HG02852 (cell line): ENCODE data around the gene ING1.
"Not testable (repeated sequence)": the region's sequence is repeated elsewhere in the genome, so short reads cannot be mapped to it uniquely, and the experiment has no call there.

Experiments used
- ATAC-seq: cut with Tn5 transposase; IDR thresholded peaks from one replicate; pipeline ENCODE4 v1.9.1; 2021; ENCODE audit warnings: mild to moderate bottlenecking, moderate library complexity; ENCODE audit not compliant: unreplicated experiment

Gene ING1

DNA sequence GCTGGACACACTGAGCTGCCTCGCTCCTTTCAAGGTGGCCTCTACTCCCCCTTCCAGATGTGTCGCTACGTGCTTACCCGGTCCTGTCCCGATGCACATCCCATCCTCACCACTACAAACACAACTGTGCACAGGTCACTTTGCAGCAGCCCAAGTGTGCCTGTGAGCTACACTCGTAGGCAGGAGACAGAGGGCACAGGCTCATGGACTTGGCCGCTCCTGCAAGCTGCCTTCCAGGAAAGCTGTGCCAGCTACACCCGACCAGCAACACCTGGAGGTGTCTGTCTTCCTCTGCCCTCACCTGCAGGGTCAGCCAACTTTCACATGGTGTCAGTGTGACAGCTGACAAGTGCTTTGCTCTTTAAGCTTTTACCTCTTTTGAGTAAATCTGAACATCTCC lies 23.0 kb upstream of the ING1 start:
- ATAC-seq = no peak

DNA sequence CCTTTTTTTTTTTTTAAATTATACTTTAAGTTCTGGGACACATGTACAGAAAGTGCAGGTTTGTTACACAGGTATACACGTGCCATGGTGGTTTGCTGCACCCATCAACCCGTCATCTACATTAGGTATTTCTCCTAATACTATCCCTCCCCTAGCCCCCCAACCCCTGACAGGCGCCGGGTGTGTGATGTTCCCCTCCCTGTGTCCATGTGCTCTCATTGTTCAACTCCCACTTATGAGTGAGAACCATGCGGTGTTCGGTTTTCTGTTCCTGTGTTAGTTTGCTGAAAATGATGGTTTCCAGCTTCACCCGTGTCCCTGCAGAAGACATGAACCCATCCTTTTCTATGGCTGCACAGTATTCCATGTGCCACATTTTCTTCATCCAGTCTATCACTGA lies 17.7 kb upstream of the ING1 start:
- not testable (repeated sequence) for ATAC-seq

DNA sequence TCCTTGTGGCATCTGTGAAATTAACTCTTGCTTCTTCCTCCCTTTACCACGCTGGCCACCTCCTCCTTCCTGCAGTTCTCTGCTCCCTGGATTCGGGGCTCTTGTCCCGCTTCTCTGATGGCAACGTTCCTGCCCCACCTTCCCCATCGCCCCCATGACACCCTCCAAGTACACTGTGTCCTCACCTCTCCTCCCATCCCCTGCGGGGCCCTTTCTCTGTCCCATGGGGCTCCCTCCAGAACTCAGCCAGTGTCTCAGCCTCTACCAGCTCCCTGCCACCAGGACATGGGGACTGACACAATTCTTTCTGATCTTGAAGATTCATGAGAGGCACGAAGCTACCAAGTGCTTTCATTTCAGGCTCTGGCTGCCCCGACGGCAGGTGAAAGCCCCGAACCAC lies 16.7 kb upstream of the ING1 start:
- ATAC-seq = no peak

DNA sequence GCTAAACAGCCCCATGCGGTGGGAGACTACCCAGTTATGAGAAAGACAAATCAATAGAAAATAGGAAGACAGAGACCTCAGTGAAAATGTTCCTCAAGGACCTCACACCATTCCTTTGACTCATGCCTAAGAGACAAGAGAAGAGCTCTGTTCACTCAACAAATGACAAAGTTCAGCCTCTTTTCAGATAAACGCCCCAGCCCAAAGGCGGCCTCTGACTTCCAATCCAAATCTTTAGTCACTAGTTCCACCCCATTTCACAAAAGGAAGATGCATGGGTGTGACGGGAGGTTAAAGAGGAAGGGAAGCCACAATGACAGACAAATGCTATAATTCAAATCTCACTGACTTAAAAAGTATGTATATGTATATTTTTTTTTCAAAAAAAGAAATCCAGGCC lies 15.7 kb upstream of the ING1 start:
- ATAC-seq = no peak

DNA sequence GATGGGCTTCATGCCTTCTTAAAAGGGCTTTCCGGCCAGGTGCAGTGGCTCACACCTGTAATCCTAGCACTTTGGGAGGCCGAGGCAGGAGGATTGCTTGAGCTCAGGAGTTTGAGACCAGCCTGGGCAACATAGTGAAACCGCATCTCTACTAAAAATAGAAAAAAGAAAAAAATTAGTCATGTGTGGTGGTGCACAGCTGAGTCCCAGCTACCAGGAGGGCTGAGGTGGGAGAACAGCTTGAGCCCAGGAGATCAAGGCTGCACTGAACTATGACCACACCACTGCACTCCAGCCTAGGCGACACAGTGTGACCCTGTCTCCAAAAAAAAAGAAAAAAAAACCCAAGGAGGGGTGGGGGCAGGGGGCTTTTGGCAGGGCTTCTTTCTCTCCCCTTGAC lies 14.8 kb upstream of the ING1 start:
- ATAC-seq = peak; percentile 71

DNA sequence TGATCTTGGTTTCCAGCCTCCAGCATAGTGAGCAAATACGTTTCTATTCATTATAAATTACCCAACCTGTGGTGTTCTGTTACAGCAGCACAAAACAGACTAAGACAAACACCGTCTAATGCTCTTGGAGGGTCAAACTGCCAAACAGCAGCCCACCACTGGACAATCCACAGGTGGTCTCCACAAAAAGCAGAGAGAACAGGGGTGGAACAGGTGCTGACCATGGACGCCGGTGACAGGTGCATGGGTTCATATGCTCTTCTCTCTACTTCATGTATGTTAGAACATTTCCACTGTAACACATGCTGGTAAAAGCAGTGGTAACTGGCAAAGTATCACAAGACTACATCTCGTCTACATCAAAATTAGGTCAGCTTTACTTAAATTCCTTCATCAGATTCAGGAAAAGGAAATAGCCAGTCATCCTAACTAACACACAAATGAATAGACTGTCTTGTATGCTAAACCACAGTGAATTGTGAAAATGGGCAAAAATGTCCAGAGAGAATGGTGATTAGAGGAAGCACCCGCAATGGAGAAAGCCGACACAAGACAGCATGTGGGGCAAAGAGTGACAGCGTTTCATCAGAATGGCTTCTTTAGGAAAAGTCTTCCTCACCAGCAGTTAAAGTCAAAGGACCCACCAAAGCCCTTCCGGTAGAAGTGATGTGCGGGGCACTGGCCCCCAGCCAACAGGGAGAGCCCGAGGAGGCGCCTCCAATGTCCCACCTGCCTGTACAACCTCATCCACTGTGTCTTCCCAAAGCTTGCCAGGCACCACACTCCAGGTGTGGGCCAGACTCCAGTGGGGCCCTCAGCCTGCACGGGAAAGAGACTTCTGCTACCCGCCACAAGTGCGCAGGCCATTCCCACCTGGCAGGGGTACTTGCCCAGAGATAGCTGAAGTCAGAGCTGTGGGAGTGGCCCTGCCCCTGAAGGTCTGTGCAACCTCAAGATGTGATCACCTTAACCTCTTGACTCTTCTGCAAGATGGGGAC lies 14.1 kb upstream of the ING1 start:
- ATAC-seq = no peak

DNA sequence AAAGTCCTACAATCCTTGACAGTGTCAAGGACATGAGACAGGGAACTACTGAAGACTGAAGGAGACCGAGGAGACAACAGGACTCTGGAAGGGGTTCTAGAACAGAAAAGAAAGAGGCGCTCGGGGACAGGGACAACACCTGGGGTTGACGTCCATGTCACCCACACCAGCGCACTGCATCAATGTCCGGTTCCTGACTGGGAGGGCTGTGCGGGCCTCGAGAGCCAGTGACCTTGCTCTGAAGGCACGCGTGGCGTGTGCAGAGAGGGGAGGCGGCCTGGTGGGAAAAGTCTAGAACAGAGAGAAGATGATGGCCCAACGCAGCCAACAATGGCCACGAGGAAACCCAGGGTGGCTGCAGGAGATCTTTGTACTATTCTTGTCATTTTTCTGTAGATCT lies 13.3 kb upstream of the ING1 start:
- no peak for ATAC-seq

DNA sequence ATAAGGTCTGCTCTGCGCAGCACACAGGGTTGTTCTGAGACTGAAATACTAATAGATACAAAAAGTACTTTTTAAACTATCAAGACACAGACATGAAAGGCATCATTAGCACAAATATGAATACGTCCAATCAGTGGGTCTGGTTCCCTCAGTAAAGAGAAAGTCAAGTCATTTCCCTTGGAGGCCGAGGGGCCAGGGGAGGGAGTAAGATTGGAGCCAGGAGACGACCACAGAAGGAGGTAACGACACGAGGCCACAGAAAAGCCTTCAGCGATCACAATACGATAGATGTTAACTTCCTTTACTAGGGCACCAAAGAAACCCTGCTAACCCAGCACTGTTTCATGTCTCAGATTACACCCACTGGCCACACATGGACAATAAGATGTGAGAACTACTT lies 12.9 kb upstream of the ING1 start:
- no peak for ATAC-seq

DNA sequence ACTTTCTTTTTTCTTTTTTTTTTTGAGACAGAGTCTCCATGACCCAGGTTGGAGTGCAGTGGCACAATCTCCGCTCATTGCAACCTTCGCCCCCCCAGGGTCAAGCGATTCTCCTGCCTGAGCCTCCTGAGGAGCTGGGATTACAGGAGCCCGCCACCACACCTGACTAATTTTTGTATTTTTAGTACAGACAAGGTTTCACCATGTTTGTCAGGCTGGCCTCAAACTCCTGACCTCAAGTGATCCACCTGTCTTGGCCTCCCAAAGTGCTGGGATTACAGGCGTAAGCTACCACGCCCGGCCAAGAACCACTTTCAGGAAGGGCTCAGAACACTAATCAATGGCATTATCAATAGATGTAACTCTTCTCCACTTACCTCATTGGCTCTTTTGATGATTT lies 12.4 kb upstream of the ING1 start:
- ATAC-seq = not testable (repeated sequence)

DNA sequence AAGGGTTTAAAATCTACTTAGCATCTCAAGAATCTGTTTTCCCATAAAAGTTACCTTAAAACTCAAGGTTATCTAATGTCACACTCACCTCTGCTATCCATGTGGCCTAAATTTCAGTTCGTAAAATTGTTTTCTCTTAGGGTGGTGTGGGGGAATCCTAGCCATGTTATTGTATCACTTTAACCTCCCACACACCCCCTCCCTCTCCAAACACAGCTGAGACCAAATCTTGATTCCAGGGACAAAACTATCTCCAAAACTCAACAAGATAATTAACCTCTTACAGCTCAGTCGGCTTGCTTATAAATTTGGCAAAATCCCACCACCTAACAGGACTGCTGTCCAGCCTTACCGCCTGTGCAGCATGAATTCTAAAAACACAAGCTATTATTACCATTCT lies 11.4 kb upstream of the ING1 start:
- no peak for ATAC-seq

DNA sequence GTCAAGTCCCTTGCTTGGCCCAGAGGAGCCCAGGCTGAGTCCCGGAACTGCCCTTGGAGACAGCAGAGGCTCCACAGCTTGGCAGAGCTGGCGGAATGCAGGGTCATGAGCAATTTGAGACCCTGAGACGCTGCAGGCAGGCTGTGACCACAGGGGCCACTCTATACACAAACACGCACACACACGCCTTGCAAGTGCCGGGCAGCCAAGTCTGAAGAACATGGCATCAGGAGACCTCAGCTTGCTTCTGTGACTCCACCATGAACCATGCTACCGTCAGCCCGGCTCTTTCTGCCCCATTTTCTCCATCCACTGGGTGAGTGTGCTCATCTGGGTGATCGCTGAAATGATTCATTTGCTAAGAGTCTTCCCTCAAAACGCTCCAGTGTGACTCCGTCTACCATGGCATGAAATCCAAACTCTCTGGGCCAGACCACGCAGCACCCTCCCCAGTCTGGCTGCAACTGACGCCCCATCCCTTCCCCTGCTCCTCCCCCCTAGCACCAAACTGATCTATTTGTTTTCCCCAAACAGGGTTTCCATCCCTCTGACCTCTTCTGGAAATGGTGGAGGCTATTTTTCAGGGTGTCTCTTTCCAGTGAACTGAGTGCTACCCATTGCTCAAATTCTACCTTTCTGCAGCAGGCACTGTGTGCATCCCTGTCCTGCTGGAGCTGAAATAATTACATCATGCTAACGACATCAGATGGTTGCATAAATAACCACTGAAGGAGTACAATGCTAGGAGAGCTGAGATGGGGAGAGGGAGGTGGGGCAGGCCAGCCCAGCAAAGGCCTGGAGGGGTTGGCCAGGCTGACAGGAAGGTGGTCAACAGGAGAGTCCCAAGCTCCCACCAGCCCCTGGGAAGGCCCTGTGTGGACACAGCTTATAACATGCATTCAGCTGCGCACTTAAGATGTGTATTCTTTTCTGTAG lies 10.6 kb upstream of the ING1 start:
- no peak for ATAC-seq

DNA sequence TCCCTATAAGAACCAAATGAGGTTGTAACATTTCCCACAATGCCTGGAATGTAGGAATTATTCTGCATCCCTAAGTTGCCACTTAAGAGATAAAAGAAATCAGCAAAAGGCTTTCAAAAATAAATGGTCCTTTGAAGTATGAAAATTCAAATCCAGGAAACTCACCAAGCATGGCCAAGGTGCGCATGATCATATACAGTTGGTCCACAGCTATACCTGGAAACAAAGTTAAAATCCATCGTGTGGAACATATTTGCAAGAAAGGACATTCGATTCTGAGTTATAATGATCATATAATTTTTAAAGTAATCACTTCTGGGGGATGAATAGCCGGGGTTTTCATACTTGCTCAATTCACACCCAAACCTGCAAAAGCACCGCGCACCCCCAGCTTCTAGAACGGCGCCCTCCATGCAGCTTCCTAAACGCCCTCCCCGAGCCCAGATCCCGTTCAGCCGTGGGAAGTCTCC lies 8.1 kb upstream of the ING1 start:
- ATAC-seq = no peak

DNA sequence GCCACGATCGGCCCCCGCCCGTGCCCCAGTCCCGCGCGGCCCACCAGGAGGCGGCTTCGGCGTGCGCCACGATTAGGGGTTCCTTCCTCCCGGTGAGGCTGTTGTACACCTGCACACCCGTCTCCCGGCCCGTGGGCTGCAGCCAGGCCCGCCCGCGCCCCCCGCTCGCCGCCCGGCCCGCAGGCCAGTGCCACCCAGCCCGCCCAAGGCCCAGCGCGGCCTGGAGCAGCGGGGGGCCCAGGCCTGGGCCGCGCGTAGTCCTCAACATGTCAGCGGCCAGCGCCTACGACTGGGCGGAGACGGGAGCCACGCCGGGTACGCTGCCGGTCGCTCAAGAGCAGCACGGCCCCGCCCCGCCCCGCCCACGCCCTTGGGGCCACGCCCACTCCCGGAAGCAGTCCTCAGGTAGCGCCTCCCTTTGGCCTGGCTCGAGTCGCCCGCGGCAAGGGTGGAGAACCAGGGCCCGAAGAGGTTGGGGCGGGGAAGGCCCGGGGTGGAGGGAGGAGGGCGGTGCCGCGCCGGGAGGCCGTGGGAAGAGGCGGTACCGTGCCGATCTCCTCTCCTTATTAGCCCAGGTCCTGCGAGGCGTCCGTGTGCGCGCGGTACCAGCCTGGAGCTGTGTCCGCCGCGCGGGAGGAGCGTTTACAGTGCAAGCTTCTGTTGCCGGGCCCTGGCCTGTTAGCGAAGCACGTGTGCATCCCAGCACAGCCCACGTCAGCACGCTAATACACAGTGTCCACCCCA lies 7.5 kb upstream of the ING1 start, which contains the start of gene CARS2:
CARS2 (minus strand) TSS at position 291 of the 744 bp plus-strand sequence; CDS start at position 268, 23 bp downstream.
- peak; percentile 91 for ATAC-seq

DNA sequence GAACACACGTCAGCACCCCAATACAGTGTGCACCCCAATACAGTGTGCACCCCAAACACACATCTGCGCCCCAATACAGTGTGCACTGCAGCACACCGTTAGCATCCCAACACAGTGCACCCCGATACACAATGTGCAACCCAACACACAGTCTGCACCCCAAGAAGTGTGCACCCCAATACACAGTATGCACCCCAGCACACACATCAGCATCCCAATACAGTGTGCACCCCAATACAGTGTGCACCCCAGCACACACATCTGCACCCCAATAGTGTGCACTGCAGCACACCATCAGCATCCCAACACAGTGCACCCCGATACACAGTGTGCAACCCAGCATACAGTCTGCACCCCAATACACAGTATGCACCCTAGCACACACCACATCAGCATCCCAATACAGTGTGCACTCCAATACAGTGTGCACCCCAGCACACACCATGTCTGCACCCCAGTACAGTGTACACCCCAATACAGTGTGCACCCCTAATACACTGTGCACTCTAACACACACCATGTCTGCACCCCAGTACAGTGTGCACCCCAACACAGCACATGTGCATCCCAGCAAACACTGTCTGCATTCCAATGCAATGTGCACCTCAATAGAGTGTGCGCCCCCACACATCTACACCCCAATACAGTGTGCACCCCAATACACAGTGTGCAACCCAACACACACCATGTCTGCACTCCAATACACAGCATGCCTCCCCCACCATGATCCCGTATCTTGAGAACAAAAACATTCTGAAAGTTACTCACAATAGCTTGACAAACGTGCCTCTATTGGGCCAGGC lies 6.7 kb upstream of the ING1 start:
- ATAC-seq = peak; percentile 0

DNA sequence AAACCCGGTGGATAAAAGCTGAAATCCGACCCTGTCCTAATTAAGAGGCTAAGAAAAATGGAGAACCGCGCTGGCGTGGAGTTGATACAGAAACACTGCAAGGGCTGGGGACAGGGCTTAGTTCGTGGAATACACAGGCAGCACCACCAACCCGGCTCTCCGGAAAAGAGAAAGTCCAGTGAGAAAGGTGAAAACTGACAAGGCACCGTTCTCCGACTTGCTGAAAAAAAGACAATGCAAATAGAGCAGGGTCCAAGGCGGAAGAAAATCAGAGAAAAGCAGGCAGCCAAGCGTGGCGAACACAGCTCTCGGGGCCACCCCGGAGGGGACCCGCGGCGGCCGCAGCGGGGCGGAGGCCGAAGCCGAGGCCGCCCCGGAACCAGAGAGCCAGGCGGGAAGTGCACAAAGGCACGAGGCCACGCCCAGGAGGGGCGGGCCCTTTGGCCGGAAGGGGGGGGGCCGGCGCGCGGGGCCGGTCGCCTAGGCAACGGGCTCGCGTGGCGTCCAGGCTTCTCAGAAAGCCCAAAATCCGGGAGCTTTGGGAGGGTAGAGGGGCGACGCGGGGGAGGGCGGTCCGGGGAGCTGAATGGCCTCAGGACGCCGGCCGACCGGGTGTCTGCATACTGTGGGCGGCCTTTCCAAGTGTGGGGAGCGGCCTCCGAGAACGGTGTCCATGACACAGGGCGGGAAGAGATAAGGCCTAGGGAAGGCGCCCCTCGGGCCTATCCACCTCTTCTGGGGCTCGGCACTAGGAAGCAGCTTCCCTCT lies 1.2 kb upstream of the ING1 start:
- peak; percentile 32 for ATAC-seq

DNA sequence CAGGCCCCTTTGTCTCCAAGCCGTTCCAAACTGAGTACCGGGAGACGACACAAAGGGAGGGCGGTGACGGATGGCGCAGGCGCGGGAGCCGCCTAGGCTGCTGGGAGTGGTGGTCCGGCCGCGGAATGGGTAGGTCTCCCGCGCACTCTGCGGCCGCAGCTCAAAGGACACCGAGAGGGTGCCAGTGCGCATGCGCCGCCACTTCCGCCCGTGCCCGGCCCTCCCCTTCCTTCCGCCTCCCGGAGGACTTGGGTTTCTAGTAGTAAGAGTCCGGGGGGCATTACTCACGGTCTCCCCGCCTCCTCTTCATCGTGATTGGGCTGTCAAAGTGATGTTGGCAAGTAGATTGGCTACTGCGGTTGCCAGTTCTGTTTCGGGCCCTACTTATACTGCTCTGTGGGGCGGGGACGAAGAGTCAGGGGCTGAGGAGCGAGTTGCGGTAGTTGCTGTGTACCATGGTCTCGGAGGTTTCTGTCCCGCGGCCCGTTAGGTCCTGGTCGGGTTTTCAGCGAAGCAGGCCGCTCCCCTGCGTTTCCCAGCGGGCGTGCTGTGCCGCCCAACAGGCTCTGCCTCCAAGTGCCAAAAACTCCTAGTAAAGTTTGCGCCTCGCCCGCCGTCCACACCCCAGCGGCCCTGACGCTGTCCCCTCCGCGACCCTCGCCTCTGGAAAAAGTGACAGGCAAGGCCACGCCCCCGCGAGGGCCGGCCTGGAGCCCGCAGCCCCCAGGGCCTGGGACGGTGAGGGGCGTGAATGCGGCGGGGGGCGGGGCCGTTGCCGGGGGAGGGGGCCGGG lies 455 bp upstream of the ING1 start:
- peak; percentile 45 for ATAC-seq

DNA sequence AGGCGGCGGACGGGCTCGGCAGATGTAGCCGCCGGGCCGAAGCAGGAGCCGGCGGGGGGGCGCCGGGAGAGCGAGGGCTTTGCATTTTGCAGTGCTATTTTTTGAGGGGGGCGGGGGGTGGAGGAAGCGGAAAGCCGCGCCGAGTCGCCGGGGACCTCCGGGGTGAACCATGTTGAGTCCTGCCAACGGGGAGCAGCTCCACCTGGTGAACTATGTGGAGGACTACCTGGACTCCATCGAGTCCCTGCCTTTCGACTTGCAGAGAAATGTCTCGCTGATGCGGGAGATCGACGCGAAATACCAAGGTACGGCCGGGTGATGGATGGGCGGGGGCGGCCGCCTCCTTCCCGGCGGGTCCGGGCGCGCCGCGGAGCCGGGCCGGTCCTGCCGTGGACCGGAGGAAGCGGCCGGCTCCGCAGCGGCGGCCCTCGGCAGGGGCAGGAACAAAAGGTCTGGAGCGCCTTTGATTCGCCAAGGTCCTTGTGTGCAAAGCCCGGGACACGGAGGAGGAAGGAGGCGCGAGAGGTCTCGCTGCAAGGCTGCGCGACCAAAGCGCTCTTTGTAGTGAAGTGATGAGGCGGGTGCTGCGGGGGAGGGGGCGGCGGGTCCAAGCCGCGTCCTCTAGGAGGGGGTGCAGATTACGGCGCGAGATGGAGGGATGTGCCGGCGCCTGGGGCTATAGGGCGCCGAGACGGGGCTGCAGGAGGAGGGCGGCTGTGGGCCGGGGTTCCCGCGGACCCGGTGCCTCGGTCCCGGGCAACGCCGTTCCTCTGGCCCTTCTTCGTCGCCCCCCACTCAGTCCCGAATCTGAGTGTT lies 689 bp downstream of the ING1 start:
- no peak for ATAC-seq
